Fibroblast of the aortic adventitia (primary cell): ENCODE results near the gene CAV1. TPM values are rescaled to one million over a fixed set of nuclear protein-coding genes. Genes with fewer than 3 reads are reported as not detected.

Experiments used
- DNase-seq: peaks from one replicate; pipeline ENCODE4 v3.0.0-alpha.2; 2010; ENCODE audit warnings: low read depth
- H3K4me3 ChIP-seq: 2 replicates; pipeline ENCODE4 v1.5.1; 2011; ENCODE audit warnings: low read depth, mild to moderate bottlenecking, control low read depth, low read length, moderate library complexity
- total RNA-seq: library from RNA; depleted of rRNA; stranded (reverse); fragments of >200 nt; gene quantifications from 2 replicates; pipeline ENCODE4 v1.2.3, GENCODE V29; 2012; ENCODE audit warnings: low replicate concordance
- TF ChIP-seq, protein P1 (sequence below): IDR thresholded peaks from 2 replicates; pipeline ENCODE4 v1.5.1; 2011; ENCODE audit warnings: mild to moderate bottlenecking, low read length, control low read depth, inconsistent platforms; ENCODE audit not compliant: insufficient read depth

The CAV1 gene
- total RNA-seq, 1 donor: 598 TPM

DNA sequence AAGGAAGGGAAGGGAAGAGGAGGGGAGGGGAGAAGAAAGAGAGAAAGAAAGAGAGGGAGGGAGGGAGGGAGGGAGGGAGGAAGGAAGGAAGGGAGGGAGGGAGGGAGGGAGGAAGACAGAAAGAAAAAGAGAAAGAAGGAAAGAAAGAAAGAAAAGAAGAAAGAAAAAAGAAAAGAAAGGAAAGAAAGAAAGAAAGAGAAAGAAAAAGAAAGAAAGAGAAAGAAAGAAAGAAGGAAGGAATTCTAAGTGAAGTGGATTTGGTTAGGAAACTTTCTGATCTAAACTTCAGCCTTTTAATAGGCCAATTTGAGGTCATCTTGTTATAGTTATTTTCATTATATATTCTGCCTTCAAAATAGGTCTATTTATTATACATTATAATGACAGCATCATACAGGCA is 21.0 kb upstream of the CAV1 start:
- no peak for DNase-seq
- no peak overlapping the region for H3K4me3 ChIP-seq
- TF ChIP-seq, protein P1, sequence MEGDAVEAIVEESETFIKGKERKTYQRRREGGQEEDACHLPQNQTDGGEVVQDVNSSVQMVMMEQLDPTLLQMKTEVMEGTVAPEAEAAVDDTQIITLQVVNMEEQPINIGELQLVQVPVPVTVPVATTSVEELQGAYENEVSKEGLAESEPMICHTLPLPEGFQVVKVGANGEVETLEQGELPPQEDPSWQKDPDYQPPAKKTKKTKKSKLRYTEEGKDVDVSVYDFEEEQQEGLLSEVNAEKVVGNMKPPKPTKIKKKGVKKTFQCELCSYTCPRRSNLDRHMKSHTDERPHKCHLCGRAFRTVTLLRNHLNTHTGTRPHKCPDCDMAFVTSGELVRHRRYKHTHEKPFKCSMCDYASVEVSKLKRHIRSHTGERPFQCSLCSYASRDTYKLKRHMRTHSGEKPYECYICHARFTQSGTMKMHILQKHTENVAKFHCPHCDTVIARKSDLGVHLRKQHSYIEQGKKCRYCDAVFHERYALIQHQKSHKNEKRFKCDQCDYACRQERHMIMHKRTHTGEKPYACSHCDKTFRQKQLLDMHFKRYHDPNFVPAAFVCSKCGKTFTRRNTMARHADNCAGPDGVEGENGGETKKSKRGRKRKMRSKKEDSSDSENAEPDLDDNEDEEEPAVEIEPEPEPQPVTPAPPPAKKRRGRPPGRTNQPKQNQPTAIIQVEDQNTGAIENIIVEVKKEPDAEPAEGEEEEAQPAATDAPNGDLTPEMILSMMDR: no peak

DNA sequence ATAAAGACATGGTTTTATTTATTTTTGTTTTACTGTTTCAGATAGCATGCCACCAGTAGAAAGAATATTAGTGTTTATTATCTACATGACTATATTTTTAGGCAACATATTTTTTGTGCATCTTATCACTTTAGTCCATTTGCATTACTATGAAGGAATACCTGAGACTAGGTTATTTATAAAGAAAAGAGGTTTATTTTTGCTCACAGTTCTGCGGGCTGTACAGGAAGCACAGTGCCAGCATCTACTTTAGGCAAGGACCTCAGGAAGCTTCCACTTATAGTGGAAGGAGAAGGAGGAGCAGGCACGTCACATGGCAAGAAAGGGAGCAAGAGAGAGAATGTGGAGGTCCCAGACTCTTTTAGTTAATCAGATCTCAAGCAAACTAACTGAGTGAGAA is 19.6 kb upstream of the CAV1 start:
- H3K4me3 ChIP-seq: no peak overlapping the region
- TF ChIP-seq, protein P1: no peak
- DNase-seq: no peak

DNA sequence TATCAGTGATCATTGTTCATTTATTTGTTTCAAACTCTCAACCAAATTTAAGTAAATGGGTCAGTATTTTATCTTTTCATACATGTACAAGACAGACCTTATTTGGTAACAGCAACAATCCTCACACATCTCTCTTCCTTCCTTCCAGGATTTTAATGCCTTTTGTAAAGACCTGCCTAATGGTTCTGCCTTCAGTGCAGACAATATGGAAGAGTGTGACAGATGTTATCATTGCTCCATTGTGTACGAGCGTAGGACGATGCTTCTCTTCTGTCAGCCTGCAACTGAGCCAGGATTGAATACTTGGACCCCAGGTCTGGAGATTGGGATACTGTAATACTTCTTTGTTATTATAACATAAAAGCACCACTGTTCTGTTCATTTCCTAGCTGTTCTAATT is 19.0 kb upstream of the CAV1 start:
- no peak for DNase-seq
- TF ChIP-seq, protein P1: no peak

DNA sequence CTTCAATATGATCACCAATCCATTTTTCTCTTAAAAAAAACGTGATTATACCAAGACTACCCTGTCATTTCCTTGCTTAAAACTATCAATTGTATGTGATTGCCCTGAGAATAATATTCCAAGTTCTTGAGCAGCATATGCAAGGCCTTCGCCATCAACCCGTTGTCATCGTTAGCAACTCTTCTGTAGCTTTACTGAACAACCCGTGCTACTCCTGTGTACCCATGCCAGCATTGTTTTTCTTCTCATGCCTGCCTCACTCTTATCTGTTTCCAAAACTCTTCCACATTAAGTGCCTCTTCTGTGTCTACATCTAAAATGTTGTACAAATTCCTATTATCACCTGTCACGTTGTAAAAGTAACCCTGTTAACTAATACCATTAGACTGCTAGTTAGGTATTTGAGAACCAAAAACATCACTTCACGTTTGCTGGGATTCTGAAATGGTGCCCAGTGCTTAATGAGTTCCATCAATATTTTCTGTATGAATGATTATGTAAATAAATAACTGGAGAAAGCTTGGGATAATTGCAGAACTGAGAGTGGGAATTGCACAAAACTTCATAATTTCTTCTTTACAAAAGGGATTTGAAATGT is 14.8 kb upstream of the CAV1 start:
- H3K4me3 ChIP-seq: no peak overlapping the region
- no peak for DNase-seq
- TF ChIP-seq, protein P1: no peak

More for the DNA sequence above, 19.0 kb upstream of the CAV1 start:
- no peak overlapping the region for H3K4me3 ChIP-seq

DNA sequence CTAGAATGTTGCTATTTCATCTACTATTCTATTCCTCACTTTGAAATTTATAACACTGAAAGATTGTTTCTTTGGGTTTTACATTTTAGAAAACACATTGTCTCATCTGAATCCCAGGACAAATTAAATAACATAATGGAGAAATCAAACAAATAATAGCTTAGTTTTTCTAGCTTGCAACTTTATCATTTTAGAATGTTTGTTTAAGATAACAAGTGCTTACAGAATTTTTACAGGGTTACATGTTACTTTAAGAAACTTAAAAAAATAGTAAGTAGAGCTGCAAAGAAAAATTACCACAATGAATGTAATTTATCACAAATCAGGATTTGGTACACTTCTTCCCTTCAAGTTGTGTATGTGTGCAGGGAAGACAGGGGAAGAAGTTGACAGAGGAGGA is 14.0 kb upstream of the CAV1 start:
- TF ChIP-seq, protein P1: no peak
- H3K4me3 ChIP-seq: no peak overlapping the region
- DNase-seq: no peak

DNA sequence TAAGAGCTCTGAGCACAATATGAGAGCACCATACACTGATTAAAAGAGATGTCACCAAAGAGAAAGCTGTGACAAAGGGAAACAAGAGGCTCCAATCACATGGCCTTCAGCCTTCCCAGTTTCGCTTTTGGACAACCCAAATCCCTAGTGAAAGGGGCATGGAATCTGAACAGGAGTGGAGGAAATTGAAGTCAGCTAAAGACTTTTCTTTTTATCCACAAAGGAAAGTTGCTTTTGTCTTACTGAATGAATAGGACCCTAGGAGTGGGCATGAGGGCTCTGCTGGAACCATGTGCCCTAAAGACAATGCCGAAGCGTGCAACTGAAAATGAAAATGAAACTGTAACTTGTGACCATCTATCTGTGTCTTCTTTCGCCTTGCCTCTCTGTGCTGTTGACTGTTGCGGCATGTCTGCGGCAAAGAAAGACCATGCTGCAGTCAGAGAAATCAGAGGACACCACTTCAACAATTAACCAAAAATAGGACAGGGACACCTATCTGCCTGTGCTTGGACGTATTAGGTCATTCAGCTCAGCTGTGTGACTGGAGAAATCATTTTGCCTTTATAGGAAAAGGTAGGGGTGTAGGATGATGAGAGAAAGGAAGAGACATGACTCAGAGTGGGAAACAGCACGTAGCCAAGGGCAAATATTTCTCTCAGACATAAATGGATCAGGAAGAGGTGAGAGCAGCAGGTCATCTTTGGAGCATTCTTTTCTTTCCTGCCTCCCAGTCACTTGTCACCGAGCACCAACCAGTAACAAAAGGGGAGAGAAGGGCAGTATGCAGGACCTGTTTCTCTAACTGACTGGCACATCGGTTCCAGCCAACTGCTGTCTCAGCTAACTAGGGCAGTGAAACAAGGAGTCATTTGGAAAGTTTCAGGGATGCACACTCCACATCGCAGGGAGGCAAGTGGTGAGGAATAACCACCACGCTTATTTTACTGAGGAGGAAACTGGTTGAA is 13.0 kb upstream of the CAV1 start:
- H3K4me3 ChIP-seq: peak overlapping the region; percentile 3
- no peak for DNase-seq
- TF ChIP-seq, protein P1: no peak
